ENCODE measurements around the gene DPYSL5.
"Not testable (repeated sequence)": the region's sequence is repeated elsewhere in the genome, so short reads cannot be mapped to it uniquely, and the experiment has no call there.

DPYSL5 gene

GRCh38 chr2:26901326-26902183 lies 53.6 kb downstream of the DPYSL5 start:
- peak; percentile 84 for DNase-seq (ENCODE audit: low spot score)

GRCh38 chr2:26903676-26904075 lies 55.7 kb downstream of the DPYSL5 start:
- DNase-seq (ENCODE audit: low spot score), result no peak

GRCh38 chr2:26904839-26905238 lies 56.9 kb downstream of the DPYSL5 start:
- no peak for DNase-seq (ENCODE audit: low spot score)

GRCh38 chr2:26905341-26906198 lies 57.6 kb downstream of the DPYSL5 start:
- no peak for DNase-seq (ENCODE audit: low spot score)

- DNase-seq (ENCODE audit: low spot score), result no peak
These were observed 59.5 kb downstream of the DPYSL5 start for GRCh38 chr2:26907416-26907815.

- no peak for DNase-seq (ENCODE audit: low spot score)
These were observed 62.2 kb downstream of the DPYSL5 start for GRCh38 chr2:26910176-26910575.

GRCh38 chr2:26911911-26912861 lies 64.3 kb downstream of the DPYSL5 start:
- DNase-seq (ENCODE audit: low spot score), result peak; percentile 95

GRCh38 chr2:26913606-26913998 lies 65.7 kb downstream of the DPYSL5 start:
- peak; percentile 74 for DNase-seq (ENCODE audit: low spot score)

GRCh38 chr2:26913999-26914658 lies 66.2 kb downstream of the DPYSL5 start:
- no peak for DNase-seq (ENCODE audit: low spot score)

GRCh38 chr2:26914659-26915310 lies 66.9 kb downstream of the DPYSL5 start:
- DNase-seq (ENCODE audit: low spot score), result no peak

- DNase-seq (ENCODE audit: low spot score), result no peak
These were observed 67.4 kb downstream of the DPYSL5 start for GRCh38 chr2:26915316-26915715.

- DNase-seq (ENCODE audit: low spot score), result no peak
These were observed 68.3 kb downstream of the DPYSL5 start for GRCh38 chr2:26916128-26916692.

- no peak for DNase-seq (ENCODE audit: low spot score)
These were observed 69.4 kb downstream of the DPYSL5 start for GRCh38 chr2:26917135-26917836.

- peak; percentile 49 for DNase-seq (ENCODE audit: low spot score)
These were observed 73.4 kb downstream of the DPYSL5 start for GRCh38 chr2:26921323-26921722.

GRCh38 chr2:26922405-26923188 lies 74.7 kb downstream of the DPYSL5 start:
- peak; percentile 92 for DNase-seq (ENCODE audit: low spot score)

GRCh38 chr2:26923189-26923466 lies 75.2 kb downstream of the DPYSL5 start:
- not testable (repeated sequence) for DNase-seq (ENCODE audit: low spot score)

- no peak for DNase-seq (ENCODE audit: low spot score)
These were observed 76.8 kb downstream of the DPYSL5 start for GRCh38 chr2:26924731-26925099.

- no peak for DNase-seq (ENCODE audit: low spot score)
These were observed 77.3 kb downstream of the DPYSL5 start for GRCh38 chr2:26925100-26925791.

GRCh38 chr2:26927221-26927620 lies 79.3 kb downstream of the DPYSL5 start:
- no peak for DNase-seq (ENCODE audit: low spot score)
